ENCODE data around the gene MID2.

DNA sequence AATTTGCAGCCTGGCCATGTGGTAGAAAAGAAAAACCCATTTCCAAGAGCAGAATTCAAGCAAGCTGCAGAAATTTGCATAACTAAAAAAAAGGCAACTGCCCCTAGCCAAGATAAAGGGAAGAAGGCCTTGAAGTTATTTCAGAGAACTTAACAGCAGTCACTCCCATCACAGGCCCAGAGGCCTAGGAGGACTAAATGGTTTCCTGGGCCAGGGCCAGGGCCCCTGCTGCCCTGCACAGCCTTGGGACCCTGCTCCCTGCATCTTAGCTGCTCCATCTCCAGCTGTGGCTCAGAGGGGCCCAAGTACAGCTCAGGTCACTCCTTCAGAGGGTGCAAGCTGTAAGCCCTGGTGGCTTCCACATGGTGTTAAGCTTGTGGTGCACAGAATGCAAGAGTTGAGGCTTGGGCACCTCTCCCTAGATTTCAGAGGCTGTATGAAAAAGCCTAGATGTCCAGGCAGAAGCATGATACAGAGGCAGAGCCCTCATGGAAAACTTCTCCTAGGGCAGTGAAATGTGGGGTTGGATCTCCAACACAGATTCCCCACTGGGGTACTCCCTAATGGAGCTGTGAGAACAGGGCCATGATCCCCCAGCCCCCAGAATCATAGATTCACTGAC is 6.7 kb upstream of the MID2 start:
- TF ChIP-seq EZH2 (IDR thresholded peaks at IDR 0.05; ENCODE audit: insufficient read depth, poor library complexity, severe bottlenecking) (no peak), EZH2phosphoT487 (IDR thresholded peaks at IDR 0.05; ENCODE audit: insufficient read depth, low read depth) (no peak)

All from GM23248 (cell line).